HCT116 (cell line): Measurements from ENCODE around the gene SLCO2B1. TPM values are rescaled to one million over a fixed set of nuclear protein-coding genes. Genes with fewer than 3 reads are reported as not detected.
A peak's percentile ranks its signal among the peaks of the same experiment; 100 is the strongest.

Experiments
- ATAC-seq: fragments of 200-7000 bp; cut with Tn5 transposase; 2 replicates; pipeline ENCODE4 v1.9.1; 2020; ENCODE audit warnings: mild to moderate bottlenecking, moderate library complexity
- BruUV-seq: library from RNA; stranded (reverse); fragments of 400-500 nt; replicated peaks from 2 replicates; lab custom pipeline; 2021; lab: Mats Ljungman, UMichigan
- CTCF ChIA-PET: fragments of 300-600 bp; sonication (Branson Sonifier 250); formaldehyde crosslinking; loops from one replicate; lab custom pipeline; 2021; ENCODE audit warnings: antibody characterized with exemption; lab: Charles Lee
- POLR2A ChIA-PET: fragments of 300-600, 350-600 bp; sonication (Branson Sonifier 250); formaldehyde crosslinking; loops from one replicate; lab custom pipeline; 2021; ENCODE audit warnings: antibody characterized with exemption; lab: Charles Lee
- RAD21 ChIA-PET, 2 experiments: fragments of 300-600 bp; sonication (Branson Sonifier 250); formaldehyde crosslinking; loops; one replicate each; lab custom pipeline; 2023; ENCODE audit warnings: low total read pairs in 2 of 2; ENCODE audit not compliant: uncharacterized antibody in 2 of 2, unreplicated experiment in 2 of 2, low non-redundant PET in 1 of 2; lab: Charles Lee
- DNase-seq: peaks from one replicate; pipeline ENCODE4 v3.0.0-alpha.2; 2010; ENCODE audit warnings: low read depth, low spot score
- H2AFZ ChIP-seq: fragments of 200-600 bp; shearing (Covaris generic), sonication (generic); 2 replicates; pipeline ENCODE4 v1.6.1; 2017; ENCODE audit warnings: low read depth, mixed run types, mixed read lengths, antibody characterized with exemption, low read length; ENCODE audit not compliant: poor library complexity, severe bottlenecking
- H3K27ac ChIP-seq: 2 replicates; pipeline ENCODE4 v1.5.1; 2012; ENCODE audit warnings: low read depth, low read length
- H3K27me3 ChIP-seq: fragments of 200-600 bp; sonication (generic); 2 replicates; pipeline ENCODE4 v1.6.1; 2016; ENCODE audit warnings: mixed run types, low read length, mixed read lengths; ENCODE audit not compliant: insufficient read depth
- H3K36me3 ChIP-seq, 2 experiments: fragments of 200-500 bp in 1 of 2; fragments of 200-600 bp in 1 of 2; sonication (Bioruptor generic) in 1 of 2; sonication (generic) in 1 of 2; 2 replicates each; pipeline versions ENCODE4 v1.5.1 to v1.6.1; 2014 to 2016; ENCODE audit warnings: low read length in 2 of 2, inconsistent platforms in 1 of 2, mixed read lengths in 1 of 2, mixed run types in 1 of 2; ENCODE audit not compliant: insufficient read depth in 2 of 2, control insufficient read depth in 1 of 2
- H3K4me1 ChIP-seq, 2 experiments: fragments of 200-600 bp in 1 of 2; sonication (generic) in 1 of 2; 2 replicates each; pipeline versions ENCODE4 v1.5.1 to v1.6.1; 2012 to 2017; ENCODE audit warnings: low read length in 2 of 2, inconsistent platforms in 1 of 2, mild to moderate bottlenecking in 1 of 2, mixed read lengths in 1 of 2, mixed run types in 1 of 2, moderate library complexity in 1 of 2; ENCODE audit not compliant: insufficient read depth in 2 of 2, control insufficient read depth in 1 of 2
- H3K4me2 ChIP-seq: fragments of 200-600 bp; sonication (generic); 2 replicates; pipeline ENCODE4 v1.6.1; 2017; ENCODE audit warnings: mixed run types, low read length, mixed read lengths
- H3K4me3 ChIP-seq, 2 experiments: fragments of 200-600 bp in 1 of 2; sonication (generic) in 1 of 2; replicated peaks in 1 of 2; 2 replicates each; pipeline ENCODE4 v1.5.1; 2011 to 2016; ENCODE audit warnings: low read length in 2 of 2, control low read depth in 1 of 2, low read depth in 1 of 2, mild to moderate bottlenecking in 1 of 2, mixed read lengths in 1 of 2, mixed run types in 1 of 2
- H3K79me2 ChIP-seq: fragments of 200-600 bp; sonication (generic); 2 replicates; pipeline ENCODE4 v1.6.1; 2017; ENCODE audit warnings: mild to moderate bottlenecking, mixed run types, low read length, moderate library complexity, mixed read lengths; ENCODE audit not compliant: insufficient read depth
- H3K9ac ChIP-seq: fragments of 200-600 bp; sonication (generic); 2 replicates; pipeline ENCODE4 v1.6.1; 2016; ENCODE audit warnings: low read length, mixed read lengths
- H3K9me2 ChIP-seq: fragments of 200-600 bp; sonication (generic), shearing (Covaris generic); 2 replicates; pipeline ENCODE4 v1.6.1; 2017; ENCODE audit warnings: mixed run types, mild to moderate bottlenecking, moderate library complexity; ENCODE audit not compliant: insufficient read depth
- H3K9me3 ChIP-seq, 2 experiments: fragments of 200-500 bp in 1 of 2; fragments of 200-600 bp in 1 of 2; sonication (Bioruptor generic) in 1 of 2; sonication (generic) in 1 of 2; 2 replicates each; pipeline ENCODE4 v1.6.1; 2014 to 2017; ENCODE audit warnings: low read length in 2 of 2, mixed read lengths in 2 of 2, inconsistent platforms in 1 of 2, low read depth in 1 of 2, mild to moderate bottlenecking in 1 of 2, mixed run types in 1 of 2, moderate library complexity in 1 of 2; ENCODE audit not compliant: control insufficient read depth in 1 of 2, insufficient read depth in 1 of 2
- H4K20me1 ChIP-seq: fragments of 200-600 bp; sonication (generic), shearing (Covaris generic); 2 replicates; pipeline ENCODE4 v1.6.1; 2017; ENCODE audit warnings: mixed run types, mild to moderate bottlenecking, moderate library complexity; ENCODE audit not compliant: insufficient read depth
- CBX3 ChIP-seq: IDR thresholded peaks from 2 replicates; pipeline ENCODE4 v1.6.1; 2012; ENCODE audit warnings: low read depth
- EZH2 ChIP-seq: fragments of 200-600 bp; sonication (generic); IDR thresholded peaks from 2 replicates; pipeline ENCODE4 v1.6.1; 2017; ENCODE audit warnings: antibody characterized with exemption, mixed run types
- SP1 ChIP-seq: IDR thresholded peaks from 2 replicates; pipeline ENCODE4 v1.6.1; 2012; ENCODE audit warnings: low read depth
- SRF ChIP-seq: IDR thresholded peaks from 2 replicates; pipeline ENCODE4 v1.6.1; 2012; ENCODE audit warnings: low read depth
- intact Hi-C: fragments of 100-400 bp; cut with micrococcal nuclease; formaldehyde crosslinking; loops from 2 replicates; pipeline ENCODE4 v1.10.0; 2022
- total RNA-seq: library from RNA; stranded (reverse); gene quantifications from one replicate; pipeline ENCODE4 v1.2.1, GENCODE V29; 2021; ENCODE audit not compliant: unreplicated experiment
- TF ChIP-seq, protein P1 (sequence below): IDR thresholded peaks from 2 replicates; pipeline ENCODE4 v1.6.1; 2012

Gene SLCO2B1
- total RNA-seq, 1 experiment from 2014 or later: 0.81 TPM

DNA sequence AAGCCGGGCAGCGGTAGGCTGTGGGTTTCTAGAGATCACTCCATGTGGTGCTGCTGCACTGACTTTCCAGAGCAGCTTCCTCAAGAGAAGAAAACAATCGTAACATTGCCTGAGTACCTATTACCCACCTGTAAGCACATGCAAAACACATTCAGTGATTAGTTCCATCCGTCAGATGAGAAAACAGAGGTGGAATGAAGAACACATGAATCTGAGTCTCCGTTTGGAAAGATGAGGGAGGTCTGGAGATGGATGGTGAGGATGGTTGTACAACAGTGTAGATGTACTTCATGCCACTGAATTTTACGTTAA lies 7.5 kb upstream of the SLCO2B1 start:
- no TSS peak for BruUV-seq
- Histone ChIP-seq H3K9me2 (no peaks in the 10 kb centered on the region), H2AFZ (peak overlapping the region; percentile 36), H3K4me1 (peaks cover 10 to 28% of the 10 kb centered on the region in 2 experiments), H3K4me3 (peak overlapping the region in 1 of 2 experiments; percentile 16; a peak in 1 of 4 replicates), H3K36me3 (no peaks in the 10 kb centered on the region), H3K79me2 (no peaks in the 10 kb centered on the region), H3K27ac (peak overlapping the region; percentile 53), H3K9me3 (no peaks in the 10 kb centered on the region), H3K4me2 (peak overlapping the region; percentile 64), H4K20me1 (no peaks in the 10 kb centered on the region), H3K27me3 (no peaks in the 10 kb centered on the region), H3K9ac (peak overlapping the region; percentile 5; the same call in 1 of the 2 replicates)
- TF ChIP-seq, protein P1, sequence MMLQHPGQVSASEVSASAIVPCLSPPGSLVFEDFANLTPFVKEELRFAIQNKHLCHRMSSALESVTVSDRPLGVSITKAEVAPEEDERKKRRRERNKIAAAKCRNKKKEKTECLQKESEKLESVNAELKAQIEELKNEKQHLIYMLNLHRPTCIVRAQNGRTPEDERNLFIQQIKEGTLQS: no peak
- TF ChIP-seq SP1: 0 out of 2 replicates have a peak, but pooled peaks have one; percentile 5
- no peak for TF ChIP-seq SRF
- ChIA-PET POLR2A (interaction anchor here (1.1 to 1.2 kb wide), 2 partner anchors 62 to 105 kb away, joined by 3 to 5 read pairs; no protein-coding TSS in a partner anchor), CTCF (interaction anchor here (0.8 to 9.1 kb wide), 13 partner anchors 27 to 214 kb away, joined by 3 to 255 read pairs (median 6); partner anchors contain the start of gene TPBGL), RAD21 (interaction anchor here (0.9 to 3.1 kb wide), 4 partner anchors 62 to 105 kb away, joined by 5 to 16 read pairs (median 7); no protein-coding TSS in a partner anchor)
- intact Hi-C loops: no loop called here
- ATAC-seq: no peak
- DNase-seq: no peak

DNA sequence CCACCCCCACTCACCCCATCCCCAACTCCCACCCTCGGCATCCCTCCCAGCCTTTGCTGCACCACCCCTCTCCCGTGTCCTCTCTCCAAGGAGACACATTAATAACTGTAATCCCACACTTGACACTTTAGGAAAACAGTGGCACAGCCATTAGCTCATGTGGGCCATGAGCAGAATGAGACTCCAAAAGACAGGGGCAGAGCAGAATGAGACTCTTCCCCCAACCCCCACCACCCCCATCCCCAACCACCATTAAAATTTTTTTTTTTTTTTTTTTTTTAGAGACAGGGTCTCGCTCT lies 6.2 kb upstream of the SLCO2B1 start:
- ChIA-PET CTCF (interaction anchor here (0.6 to 9.1 kb wide), 15 partner anchors 10 to 387 kb away, joined by 3 to 255 read pairs (median 4); partner anchors contain the start of gene TPBGL), RAD21 (interaction anchor here (0.6 to 3.1 kb wide), 6 partner anchors 59 to 104 kb away, joined by 3 to 24 read pairs (median 6); no protein-coding TSS in a partner anchor), POLR2A (interaction anchor here (0.5 to 1.0 kb wide), 3 partner anchors 60 to 157 kb away, joined by 3 to 5 read pairs (median 4); no protein-coding TSS in a partner anchor)
- no peaks in the 10 kb centered on the region for H3K9me3 ChIP-seq
- H3K27me3 ChIP-seq: no peaks in the 10 kb centered on the region
- TF ChIP-seq CBX3: no peak
- TF ChIP-seq EZH2: no peak
- H3K4me3 ChIP-seq: no peak overlapping the region
- H4K20me1 ChIP-seq: no peaks in the 10 kb centered on the region
- H2AFZ ChIP-seq: no peak overlapping the region
- DNase-seq: no peak
- no peaks in the 10 kb centered on the region for H3K79me2 ChIP-seq
- no peak overlapping the region for H3K4me2 ChIP-seq
- no peaks in the 10 kb centered on the region for H3K9me2 ChIP-seq
- intact Hi-C loops: loop anchor here (1.0 kb wide), 3 partner anchors 61 to 121 kb away; no protein-coding TSS in a partner anchor
- no peaks in the 10 kb centered on the region for H3K36me3 ChIP-seq
- no peak overlapping the region for H3K27ac ChIP-seq
- H3K4me1 ChIP-seq: peaks cover 10 to 28% of the 10 kb centered on the region in 2 experiments
- no peak for ATAC-seq
- no peak overlapping the region for H3K9ac ChIP-seq
- no TSS peak for BruUV-seq
